Keratinocyte (primary cell): ENCODE results near the gene MTA3.

ENCODE experiments used
- EZH2 ChIP-seq: IDR thresholded peaks from one replicate; pipeline ENCODE4 v1.6.1; 2012; ENCODE audit warnings: inconsistent platforms, mild to moderate bottlenecking, low read length, moderate library complexity
- TF ChIP-seq, protein P1 (sequence below), 3 experiments: IDR thresholded peaks in 1 of 3; conservative IDR thresholded peaks in 1 of 3; optimal IDR thresholded peaks in 1 of 3; 2 replicates in 2 of 3; 3 replicates in 1 of 3; pipeline versions ENCODE3 to v1.5.1; 2011; ENCODE audit warnings: low read length in 3 of 3, mild to moderate bottlenecking in 3 of 3, moderate library complexity in 2 of 3, control low read depth in 1 of 3, inconsistent platforms in 1 of 3; ENCODE audit not compliant: insufficient read depth in 2 of 3; ENCODE audit errors: extremely low read depth in 1 of 3

- TF ChIP-seq, protein P1, sequence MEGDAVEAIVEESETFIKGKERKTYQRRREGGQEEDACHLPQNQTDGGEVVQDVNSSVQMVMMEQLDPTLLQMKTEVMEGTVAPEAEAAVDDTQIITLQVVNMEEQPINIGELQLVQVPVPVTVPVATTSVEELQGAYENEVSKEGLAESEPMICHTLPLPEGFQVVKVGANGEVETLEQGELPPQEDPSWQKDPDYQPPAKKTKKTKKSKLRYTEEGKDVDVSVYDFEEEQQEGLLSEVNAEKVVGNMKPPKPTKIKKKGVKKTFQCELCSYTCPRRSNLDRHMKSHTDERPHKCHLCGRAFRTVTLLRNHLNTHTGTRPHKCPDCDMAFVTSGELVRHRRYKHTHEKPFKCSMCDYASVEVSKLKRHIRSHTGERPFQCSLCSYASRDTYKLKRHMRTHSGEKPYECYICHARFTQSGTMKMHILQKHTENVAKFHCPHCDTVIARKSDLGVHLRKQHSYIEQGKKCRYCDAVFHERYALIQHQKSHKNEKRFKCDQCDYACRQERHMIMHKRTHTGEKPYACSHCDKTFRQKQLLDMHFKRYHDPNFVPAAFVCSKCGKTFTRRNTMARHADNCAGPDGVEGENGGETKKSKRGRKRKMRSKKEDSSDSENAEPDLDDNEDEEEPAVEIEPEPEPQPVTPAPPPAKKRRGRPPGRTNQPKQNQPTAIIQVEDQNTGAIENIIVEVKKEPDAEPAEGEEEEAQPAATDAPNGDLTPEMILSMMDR (optimal IDR thresholded peaks at IDR 0.05 in 1 of 3, IDR thresholded peaks at IDR 0.05 in 1 of 3, conservative IDR thresholded peaks at IDR 0.05 in 1 of 3; ENCODE audit: extremely low read depth in 1 of 3, insufficient read depth in 2 of 3, low read length in 3 of 3), result no peak
- no peak for TF ChIP-seq EZH2
Measured at GRCh38 chr2:42523341-42523740, 45.1 kb upstream of the MTA3 start.
